Renal cortex interstitium (tissue), 11 donors: ENCODE measurements around the gene IL10. TPM values are rescaled to one million over a fixed set of nuclear protein-coding genes. Genes with fewer than 3 reads are reported as not detected.
A peak's percentile ranks its signal among the peaks of the same experiment; 100 is the strongest.
"Not testable (repeated sequence)": the region's sequence is repeated elsewhere in the genome, so short reads cannot be mapped to it uniquely, and the experiment has no call there.

Experiments
- DNase-seq, 11 donors: peaks; one replicate each; pipeline ENCODE4 v3.0.0-alpha.2; 2013; ENCODE audit warnings: low read depth in 9 of 11, low spot score in 4 of 11; ENCODE audit errors: extremely low read depth in 1 of 11
- polyA plus RNA-seq, 3 donors: library from polyadenylated mRNA; unstranded; fragments of 120-200 nt; gene quantifications; one replicate each; pipeline ENCODE4 v1.2.1, GENCODE V29; 2013; ENCODE audit not compliant: insufficient read length in 3 of 3

Gene IL10
- polyA plus RNA-seq, 3 donors: 0.39 to 0.65 (median 0.40) TPM

DNA sequence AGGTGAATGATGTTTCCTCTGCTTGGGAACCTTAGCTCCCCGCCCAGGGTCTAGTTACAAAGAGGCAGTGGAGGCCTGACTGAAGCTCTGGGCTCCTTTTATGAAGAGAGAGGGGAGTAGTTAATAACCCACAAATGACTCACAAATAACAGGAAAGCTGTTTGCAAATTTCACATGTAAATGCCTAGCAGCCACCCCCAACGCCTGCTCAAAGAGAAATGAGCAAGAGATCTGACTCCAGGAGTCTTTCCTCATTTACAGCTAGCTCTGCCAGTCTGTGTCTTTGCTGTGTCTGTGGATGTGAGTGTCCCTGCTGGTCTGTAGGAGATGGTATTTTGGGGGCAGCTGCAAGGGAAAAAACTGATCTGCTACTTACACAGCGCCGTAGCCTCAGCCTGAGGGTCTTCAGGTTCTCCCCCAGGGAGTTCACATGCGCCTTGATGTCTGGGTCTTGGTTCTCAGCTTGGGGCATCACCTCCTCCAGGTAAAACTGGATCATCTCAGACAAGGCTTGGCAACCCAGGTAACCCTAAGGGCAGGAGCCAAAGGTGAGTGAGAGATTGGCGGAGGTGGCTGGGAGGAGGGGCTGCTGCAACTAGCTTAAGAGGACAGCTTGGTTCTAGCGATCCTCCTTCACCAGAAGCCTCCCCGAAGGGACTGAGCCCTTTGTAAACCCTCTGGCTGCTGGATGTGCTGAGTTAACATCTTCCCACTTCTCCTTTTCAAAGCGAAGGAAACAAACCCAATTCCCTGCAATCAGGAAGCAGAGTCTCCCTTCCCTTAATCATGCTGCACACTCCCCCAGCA, 1.6 kb downstream of the IL10 start, which contains the start of gene IL19:
Gene IL19, plus strand, starts transcription at position 243 of the 807 bp plus-strand sequence. CDS start 65,890 bp downstream, outside the sequence.
- no peak for DNase-seq

GRCh38 chr1:206769304-206769731, 3.0 kb downstream of the IL10 start:
- DNase-seq: no peak

DNA sequence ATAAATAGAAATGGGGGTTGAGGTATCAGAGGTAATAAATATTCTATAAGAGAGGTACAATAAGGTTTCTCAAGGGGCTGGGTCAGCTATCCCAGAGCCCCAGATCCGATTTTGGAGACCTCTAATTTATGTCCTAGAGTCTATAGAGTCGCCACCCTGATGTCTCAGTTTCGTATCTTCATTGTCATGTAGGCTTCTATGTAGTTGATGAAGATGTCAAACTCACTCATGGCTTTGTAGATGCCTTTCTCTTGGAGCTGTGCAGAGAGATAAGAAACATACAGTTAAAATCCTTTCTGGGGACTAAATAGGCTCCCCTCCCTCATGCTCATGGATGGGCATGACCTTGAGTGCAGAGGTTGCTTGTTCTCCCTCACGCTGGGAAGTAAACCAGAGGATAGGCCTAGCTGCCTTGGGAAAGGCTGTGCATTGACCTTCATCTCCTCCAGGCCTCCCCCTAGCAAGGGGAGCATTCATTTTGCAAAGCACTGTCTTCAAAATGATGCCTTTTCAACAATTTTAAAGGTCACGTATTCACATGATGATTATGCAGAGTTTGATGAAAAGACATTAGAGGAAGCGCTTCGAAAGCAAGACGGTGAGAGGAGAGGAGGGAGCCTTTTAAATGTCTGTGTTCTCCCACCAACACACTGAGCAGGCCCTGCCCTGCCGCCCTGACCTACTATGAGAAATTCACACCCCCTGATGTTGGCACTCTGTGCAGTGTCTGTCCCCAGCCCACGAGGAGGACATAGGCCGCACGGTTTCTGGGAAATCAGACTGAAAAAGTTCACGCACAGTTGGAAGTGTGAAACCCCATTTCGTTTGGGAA, 3.6 kb downstream of the IL10 start:
- DNase-seq: no peak

DNA sequence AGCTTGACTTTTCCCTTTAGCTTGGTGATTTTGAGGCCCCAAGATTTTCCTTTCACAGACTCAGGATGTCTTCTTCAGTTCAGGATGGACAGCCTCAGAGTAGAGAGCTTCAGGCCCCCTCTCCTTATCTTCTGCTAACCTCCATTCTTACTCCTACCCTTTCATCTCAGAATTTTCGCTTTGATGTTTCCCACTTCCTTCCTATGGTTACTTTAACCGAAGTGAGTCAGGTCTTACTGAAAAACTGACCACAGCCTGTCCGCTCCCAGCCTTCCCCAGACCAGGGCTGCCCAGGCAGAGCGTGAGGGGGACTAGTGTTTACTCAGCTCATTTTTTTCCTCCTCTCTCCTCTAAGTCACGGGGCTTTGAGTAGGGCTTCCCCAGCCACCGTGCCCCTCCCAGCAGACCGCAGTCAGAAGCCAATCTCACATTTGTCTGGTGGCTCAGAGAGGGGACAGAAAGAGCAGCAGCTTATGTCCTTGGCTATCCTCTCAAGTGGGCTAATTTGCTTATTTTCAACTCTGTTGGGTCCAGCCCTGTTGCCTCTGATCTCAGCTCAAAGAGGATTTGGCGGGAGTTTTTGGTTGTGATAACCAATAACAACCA, 5.9 kb downstream of the IL10 start:
- DNase-seq: peak in 3 of 11 donors; percentile 9 to 24 (median 21)

GRCh38 chr1:206765771-206766170, 6.5 kb downstream of the IL10 start:
- not testable (repeated sequence) for DNase-seq

DNA sequence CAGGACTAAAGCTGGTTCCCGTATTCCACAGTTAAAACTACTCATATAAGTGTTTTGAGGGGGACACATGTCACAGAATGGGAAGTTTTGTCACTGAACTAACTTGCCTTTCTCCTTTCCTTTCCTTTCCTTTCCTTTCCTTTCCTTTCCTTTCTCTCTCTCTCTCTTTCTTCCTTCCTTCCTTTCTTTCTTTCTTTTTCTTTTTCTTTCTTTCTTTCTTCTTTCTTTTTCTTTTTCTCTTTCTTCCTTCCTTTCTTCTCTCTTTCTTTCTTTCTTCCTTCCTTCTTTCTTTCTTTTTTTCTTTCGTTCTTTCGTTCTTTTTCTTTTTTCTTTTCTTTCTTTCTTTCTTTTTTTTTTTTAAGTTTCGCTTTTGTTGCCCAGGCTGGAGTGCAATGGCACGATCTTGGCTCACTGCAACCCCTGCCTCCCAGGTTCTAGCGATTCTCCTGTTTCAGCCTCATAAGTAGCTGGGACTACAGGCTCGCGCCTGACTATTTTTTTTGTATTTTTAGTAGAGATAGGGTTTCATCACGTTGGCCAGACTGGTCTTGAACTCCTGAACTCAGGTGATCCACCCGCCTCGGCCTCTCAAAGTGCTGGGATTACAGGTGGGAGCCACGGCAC, 9.4 kb downstream of the IL10 start:
- not testable (repeated sequence) for DNase-seq

- DNase-seq: no peak
Observed at GRCh38 chr1:206761159-206761768, 11.0 kb downstream of the IL10 start.

DNA sequence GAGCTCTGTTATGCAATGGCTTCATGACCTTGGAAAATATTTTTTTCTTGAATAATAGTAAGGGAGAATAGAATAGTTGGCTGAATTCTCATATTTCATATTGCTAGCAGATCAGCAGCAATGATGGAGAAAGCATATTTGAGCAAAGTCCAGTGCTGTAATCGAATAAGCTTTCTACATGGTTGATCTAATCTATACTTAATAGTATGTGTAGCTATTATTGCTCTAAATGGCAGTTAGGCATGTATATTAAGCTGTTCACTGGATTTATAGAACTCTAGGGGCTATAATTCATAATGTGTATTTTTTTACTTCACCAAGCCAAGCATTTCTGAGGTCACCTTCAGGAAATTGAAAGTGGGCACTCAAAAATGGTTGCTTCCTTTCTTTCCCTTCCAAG, 11.7 kb downstream of the IL10 start:
- no peak for DNase-seq

DNA sequence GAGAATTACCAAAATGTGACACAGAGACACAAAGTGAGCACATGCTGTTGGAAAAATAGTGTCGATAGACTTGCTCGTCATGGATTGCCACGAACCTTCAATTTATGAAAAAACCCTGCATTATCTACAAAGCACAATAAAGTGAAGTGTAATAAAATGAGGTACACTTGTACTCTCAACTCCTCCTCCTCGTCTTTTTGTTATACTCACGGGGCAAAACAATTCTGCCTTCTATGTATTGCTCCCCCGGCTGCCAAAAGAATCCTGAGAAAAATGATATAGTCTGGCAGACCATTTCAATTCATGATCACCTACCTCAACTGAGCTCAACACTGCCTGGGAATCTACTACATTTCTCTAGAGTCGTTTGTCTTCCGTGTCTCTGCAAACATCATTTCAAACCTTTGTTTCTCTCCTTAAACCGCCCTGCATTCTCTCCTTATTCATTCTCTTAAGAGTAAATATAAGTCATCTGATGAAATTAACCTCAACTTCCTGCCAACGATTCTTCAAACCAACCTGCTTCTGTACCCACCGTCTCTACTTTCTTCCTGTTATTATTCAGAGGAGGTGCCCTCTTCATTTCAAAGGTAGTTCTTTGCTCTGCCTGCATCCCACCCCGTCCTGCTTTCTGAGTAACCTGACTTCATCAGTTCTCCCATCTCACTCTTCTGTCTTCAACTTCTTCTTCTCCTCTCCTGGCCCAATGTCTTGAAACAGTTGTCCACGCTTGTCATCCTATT, 14.6 kb downstream of the IL10 start:
- no peak for DNase-seq

- DNase-seq: no peak
Observed at GRCh38 chr1:206754011-206754410, 18.3 kb downstream of the IL10 start.

DNA sequence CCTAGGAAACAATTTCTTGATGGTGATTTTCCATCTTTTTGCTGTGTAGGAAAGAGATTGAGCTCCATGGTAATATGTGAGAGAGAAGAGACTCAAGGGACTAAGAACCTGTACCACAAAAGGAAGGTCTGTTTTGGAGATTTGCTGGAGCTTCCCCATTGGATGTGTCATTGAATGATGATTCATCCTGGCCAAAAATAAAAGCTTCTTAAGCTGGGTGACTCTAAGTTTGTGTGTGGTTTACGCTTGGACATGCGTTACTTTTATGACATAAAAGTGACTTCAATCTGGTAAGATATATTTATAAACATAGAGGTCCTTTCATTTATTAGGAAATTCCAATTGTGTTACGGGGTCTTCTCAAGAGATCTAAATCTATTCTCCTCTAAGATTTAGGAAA, 19.2 kb downstream of the IL10 start:
- DNase-seq: no peak

- DNase-seq: no peak
Observed at GRCh38 chr1:206752481-206752880, 19.8 kb downstream of the IL10 start.

- no peak for DNase-seq
Observed at GRCh38 chr1:206751891-206752290, 20.4 kb downstream of the IL10 start.

- no peak for DNase-seq
Observed at GRCh38 chr1:206748348-206749030, 23.8 kb downstream of the IL10 start.

GRCh38 chr1:206745301-206745700, 27.0 kb downstream of the IL10 start:
- no peak for DNase-seq

GRCh38 chr1:206744683-206745082, 27.6 kb downstream of the IL10 start:
- no peak for DNase-seq

DNA sequence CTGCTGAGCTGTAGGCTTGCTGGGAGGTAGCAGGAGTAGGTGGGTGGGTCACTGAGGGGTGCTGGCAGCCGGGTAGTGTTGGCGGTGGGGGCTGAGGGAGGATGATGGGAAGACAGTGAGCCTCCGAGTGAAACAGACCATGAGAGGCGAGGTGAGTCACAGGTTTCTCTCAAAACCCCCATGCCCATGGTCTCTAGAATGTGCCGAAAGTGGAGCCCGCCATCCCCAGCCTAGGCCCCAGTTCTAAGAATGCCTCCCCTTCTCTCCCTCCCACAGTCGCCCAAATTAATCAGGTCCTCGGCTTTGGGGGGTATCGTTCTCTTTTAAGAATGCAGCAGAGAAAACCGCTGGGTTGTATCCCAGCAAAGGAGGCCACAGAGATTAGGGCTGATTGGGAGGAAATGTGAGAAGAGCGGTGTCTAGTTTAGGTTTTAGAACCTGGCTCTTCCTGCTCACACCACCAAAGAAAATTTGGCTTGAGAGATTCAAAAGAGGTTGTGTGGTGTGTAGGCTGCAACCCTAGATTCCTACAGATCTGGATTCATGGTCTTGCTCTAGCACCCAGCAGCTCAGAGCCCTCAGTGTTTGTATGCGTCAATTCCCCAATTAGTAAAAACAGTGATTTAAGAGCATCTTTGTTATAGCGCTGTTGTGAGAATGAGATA, 29.4 kb downstream of the IL10 start:
- no peak for DNase-seq
